GM15510 (cell line): ENCODE measurements around the gene SSTR4.

Source experiments
- POLR2A ChIP-seq: IDR thresholded peaks from 3 replicates; pipeline ENCODE4 v1.6.1; 2011; ENCODE audit warnings: borderline replicate concordance; ENCODE audit not compliant: insufficient read length; ENCODE audit errors: extremely low read depth

SSTR4 gene

DNA sequence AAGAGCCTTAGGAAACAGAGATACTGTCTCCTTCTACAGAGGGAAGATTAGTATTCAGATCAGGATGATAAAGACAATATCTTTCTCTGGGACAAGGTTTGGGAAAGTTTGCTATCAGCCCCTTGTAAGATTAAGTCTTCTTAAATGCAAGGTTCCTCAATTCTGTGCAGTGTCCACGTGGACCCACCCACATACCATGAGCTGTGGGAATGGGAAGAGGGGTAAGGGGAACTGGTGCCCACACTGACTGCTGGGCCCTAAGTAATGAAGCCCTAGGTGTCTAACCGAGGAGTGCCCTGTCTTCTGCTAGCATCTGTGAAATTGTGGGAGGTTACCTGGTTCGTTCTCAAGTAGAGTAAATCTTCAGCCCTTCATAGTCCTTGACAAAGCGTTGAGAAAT lies 5.8 kb upstream of the SSTR4 start:
- TF ChIP-seq POLR2A, result no peak

DNA sequence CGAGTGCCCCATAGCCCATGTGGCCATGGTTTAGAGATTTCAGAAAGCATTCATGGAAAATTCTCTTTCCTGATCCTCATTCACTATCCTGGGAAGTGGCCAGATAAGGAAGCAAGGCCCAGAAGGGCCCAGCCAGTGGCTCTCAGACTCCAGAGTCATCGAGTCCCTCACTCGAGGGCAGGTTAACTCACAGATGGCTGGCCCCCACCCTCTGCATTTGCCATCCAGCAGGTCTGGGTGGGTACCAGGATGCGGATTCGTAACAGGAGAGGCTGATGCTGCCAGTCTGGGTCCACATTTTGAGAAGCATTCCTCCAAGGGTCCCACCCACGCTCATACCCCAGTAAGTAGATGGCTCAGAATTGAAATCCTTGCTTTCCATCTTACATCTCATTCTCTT lies 3.8 kb upstream of the SSTR4 start:
- TF ChIP-seq POLR2A, result no peak

DNA sequence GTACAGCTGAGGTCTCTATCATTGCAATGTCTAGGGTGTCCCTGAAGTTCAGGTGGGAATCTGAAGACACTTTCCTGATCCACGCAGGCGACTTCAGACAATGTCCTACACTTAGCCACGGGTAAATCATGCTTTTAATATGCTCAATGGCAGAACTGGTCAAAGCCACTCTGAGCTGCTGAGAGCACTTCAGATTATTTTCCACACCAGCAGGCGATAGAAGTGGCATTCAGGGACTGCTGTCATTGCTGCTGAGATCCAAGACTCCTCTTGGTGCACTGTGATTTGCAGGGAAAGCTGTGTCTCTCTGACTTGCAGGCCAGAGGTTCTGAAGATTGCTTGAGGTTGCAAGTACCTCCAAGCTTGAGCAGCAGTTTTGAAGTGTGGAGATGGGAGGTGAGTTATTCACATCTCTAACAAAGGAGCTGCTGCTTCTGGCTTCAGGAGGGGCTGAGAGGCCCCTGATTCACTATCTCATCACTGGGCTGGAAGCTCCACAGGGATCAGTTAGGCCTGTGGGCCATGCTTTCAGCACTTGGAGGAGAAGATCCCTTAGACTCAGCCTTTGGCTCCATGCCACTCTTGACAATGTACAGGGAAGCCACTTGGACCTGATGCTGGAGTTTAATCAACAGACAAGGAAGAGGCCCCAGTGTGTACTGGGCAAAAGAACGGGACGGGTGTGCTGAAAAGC lies 2.9 kb upstream of the SSTR4 start:
- TF ChIP-seq POLR2A, result no peak

DNA sequence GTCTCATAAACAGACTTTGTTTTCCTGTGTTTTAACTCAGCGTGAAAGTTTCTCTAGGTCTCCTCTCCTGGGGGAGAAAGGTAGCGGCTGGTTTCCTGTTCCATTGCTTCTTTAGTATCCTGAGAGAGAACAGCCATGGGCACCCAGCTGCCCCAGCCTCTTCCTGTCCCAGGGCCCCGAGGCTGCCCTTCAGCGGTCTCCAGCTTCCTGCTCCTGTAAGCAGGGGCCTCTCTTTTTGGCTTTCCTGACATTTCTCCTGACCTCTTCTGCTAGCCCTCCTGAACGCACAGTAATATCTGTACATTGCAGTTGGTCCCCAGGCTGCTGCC lies 2.4 kb upstream of the SSTR4 start:
- TF ChIP-seq POLR2A, result no peak

DNA sequence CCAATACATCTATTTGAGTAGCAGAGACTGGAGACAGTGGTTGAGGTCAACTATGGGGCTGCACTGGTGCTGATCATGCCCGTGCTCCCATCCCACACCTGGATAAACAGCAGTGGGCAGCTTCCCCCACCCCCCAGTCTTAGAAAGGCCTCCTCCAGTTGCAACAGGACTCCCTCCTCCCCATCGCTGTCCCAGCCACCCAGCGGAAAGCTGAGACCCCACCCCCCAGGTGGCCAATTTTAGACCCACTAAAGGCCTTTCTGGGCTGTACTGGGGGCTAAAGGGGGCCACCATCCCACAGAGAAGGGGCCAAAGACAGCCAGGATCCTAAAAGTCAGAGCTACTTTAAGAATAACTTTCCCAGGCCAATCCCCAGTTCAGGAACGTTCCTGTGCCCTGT lies 1.2 kb upstream of the SSTR4 start:
- no peak for TF ChIP-seq POLR2A

GRCh38 chr20:23035731-23036130 lies 619 bp downstream of the SSTR4 start:
- TF ChIP-seq POLR2A, result no peak

DNA sequence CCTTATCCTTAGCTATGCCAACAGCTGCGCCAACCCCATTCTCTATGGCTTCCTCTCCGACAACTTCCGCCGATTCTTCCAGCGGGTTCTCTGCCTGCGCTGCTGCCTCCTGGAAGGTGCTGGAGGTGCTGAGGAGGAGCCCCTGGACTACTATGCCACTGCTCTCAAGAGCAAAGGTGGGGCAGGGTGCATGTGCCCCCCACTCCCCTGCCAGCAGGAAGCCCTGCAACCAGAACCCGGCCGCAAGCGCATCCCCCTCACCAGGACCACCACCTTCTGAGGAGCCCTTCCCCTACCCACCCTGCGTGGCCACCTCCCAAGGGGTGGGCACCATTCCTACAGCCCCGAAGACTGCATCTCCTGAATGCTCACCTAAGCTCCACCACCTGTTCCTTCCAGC lies 1.3 kb downstream of the SSTR4 start:
- TF ChIP-seq POLR2A, result no peak

DNA sequence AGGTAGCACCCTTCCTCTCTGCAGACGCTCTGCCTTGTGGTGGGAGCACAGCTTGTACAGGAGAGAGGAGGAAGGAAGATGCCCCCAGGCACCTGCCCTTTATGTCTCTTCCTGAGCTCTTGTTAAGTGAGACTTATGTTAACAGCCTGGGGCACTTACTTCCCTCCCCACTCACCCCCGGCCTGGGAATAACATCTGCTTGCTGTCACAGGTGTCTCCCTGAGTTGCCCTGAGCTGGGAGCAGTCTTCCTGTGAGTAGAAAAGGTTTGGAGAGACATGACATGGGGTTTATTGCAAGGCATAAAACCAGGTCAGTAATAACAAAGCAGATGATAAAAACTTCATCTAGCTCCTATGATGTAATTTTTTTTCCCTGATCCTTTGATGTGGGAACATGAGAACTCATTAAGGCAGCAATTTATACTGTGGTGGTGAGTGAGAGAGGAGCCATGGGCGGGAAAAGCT lies 1.9 kb downstream of the SSTR4 start:
- TF ChIP-seq POLR2A, result no peak

- TF ChIP-seq POLR2A, result no peak
Measured at GRCh38 chr20:23039136-23039875, 4.2 kb downstream of the SSTR4 start.

GRCh38 chr20:23039885-23040508 lies 4.9 kb downstream of the SSTR4 start:
- no peak for TF ChIP-seq POLR2A

DNA sequence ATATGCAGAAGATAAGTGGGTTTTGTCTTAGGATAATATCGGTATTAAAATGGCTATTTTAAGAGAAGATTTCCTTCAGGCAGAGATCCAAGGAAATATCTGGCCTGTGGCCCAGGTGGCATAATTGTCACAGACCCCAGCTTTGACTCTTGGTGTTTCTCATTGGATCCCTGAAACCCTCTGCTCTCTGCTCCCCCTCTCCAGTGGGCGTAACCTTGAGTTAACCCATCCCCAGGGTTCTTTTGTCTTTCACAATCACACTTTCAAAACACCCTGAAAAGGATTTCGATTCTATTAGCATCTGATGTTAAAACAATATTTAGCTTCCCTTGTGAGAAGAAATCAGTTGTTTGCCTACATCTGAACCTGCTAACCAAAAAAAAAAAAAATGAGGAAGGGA lies 7.2 kb downstream of the SSTR4 start:
- TF ChIP-seq POLR2A, result no peak

- TF ChIP-seq POLR2A, result no peak
Measured at GRCh38 chr20:23043376-23043775, 8.3 kb downstream of the SSTR4 start.

GRCh38 chr20:23046431-23046830 lies 11.3 kb downstream of the SSTR4 start:
- no peak for TF ChIP-seq POLR2A

DNA sequence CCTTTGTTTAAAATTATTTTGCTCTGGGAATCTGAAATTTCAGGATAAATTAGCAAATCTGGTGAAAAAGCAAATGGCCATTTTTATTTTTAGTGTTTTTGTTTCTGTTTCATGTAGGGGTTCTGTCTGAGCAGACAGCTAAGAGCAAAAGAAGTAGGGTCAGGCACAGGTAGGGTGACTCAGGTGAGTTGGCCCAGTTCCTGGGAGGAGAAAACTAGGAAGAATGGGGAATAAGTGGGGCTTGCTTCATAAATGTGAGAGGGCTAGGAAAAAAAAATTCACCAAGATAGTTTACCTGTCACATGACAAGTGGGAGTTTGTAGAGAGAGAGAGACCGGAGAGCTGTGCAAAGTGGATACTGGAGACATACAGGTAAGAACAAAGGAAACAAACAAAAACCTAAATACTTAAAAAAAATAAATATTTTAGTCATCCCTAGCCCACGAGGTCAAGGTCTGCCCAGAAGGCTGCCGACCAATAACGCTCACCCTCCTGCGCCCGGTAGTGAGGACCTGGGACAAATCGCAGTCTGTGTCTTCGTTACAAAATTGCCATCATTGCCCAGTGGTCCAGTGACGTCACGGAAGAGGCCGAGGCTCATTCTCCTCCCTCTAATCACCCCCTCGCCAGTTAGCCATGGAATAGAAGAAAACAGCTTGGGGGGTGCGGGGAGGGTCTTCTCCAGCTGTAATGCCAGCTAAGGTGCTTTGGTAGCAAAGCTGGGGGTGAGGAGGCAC lies 12.1 kb downstream of the SSTR4 start:
- no peak for TF ChIP-seq POLR2A

- TF ChIP-seq POLR2A, result no peak
Measured at GRCh38 chr20:23047738-23048214, 12.7 kb downstream of the SSTR4 start.
